ENCODE measurements around the gene MATN1.

Gene MATN1

GRCh38 chr1:30744060-30744756 lies 20.8 kb upstream of the MATN1 start:
- DNase-seq, result no peak

- peak; percentile 3 for DNase-seq
Observed at GRCh38 chr1:30743584-30744059, 20.2 kb upstream of the MATN1 start.

GRCh38 chr1:30742963-30743559 lies 19.7 kb upstream of the MATN1 start:
- DNase-seq, result no peak

- DNase-seq, result no peak
Observed at GRCh38 chr1:30742300-30742962, 19.0 kb upstream of the MATN1 start.

- no peak for DNase-seq
Observed at GRCh38 chr1:30741239-30741894, 18.0 kb upstream of the MATN1 start.

- no peak for DNase-seq
Observed at GRCh38 chr1:30740251-30741238, 17.2 kb upstream of the MATN1 start.

GRCh38 chr1:30739601-30740000 lies 16.2 kb upstream of the MATN1 start:
- DNase-seq, result no peak

- DNase-seq, result no peak
Observed at GRCh38 chr1:30738715-30739559, 15.6 kb upstream of the MATN1 start.

GRCh38 chr1:30738040-30738714 lies 14.8 kb upstream of the MATN1 start:
- DNase-seq, result no peak

- DNase-seq, result no peak
Observed at GRCh38 chr1:30737357-30738039, 14.1 kb upstream of the MATN1 start.

GRCh38 chr1:30735668-30736498 lies 12.5 kb upstream of the MATN1 start:
- no peak for DNase-seq

- no peak for DNase-seq
Observed at GRCh38 chr1:30735124-30735523, 11.7 kb upstream of the MATN1 start.

GRCh38 chr1:30734580-30734979 lies 11.2 kb upstream of the MATN1 start:
- DNase-seq, result no peak

- no peak for DNase-seq
Observed at GRCh38 chr1:30734106-30734505, 10.7 kb upstream of the MATN1 start.

- no peak for DNase-seq
Observed at GRCh38 chr1:30733493-30733892, 10.1 kb upstream of the MATN1 start.

GRCh38 chr1:30732277-30732996 lies 9.1 kb upstream of the MATN1 start:
- no peak for DNase-seq

- DNase-seq, result no peak
Observed at GRCh38 chr1:30731806-30732276, 8.5 kb upstream of the MATN1 start.

GRCh38 chr1:30731109-30731805 lies 7.9 kb upstream of the MATN1 start:
- DNase-seq, result no peak

Data from NCI-H146 (cell line).